ENCODE data around the gene MTCL1.

The MTCL1 gene

GRCh38 chr18:8780227-8780626, 74.9 kb downstream of the MTCL1 start:
- no peak for ATAC-seq
- H3K4me1 Mint-ChIP-seq: no peaks in the 10 kb centered on the region
- no peaks in the 10 kb centered on the region for H3K9me3 Mint-ChIP-seq
- H3K36me3 Mint-ChIP-seq: peaks cover 15% of the 10 kb centered on the region
- no peak overlapping the region for H3K4me3 Mint-ChIP-seq
- H3K27ac Mint-ChIP-seq: no peak overlapping the region
- H3K27me3 Mint-ChIP-seq: no peaks in the 10 kb centered on the region

GRCh38 chr18:8781671-8782070, 76.3 kb downstream of the MTCL1 start:
- peaks cover 20% of the 10 kb centered on the region for H3K36me3 Mint-ChIP-seq
- peaks cover 5% of the 10 kb centered on the region for H3K4me1 Mint-ChIP-seq
- no peaks in the 10 kb centered on the region for H3K27me3 Mint-ChIP-seq
- no peak overlapping the region for H3K27ac Mint-ChIP-seq
- H3K4me3 Mint-ChIP-seq: no peak overlapping the region
- no peaks in the 10 kb centered on the region for H3K9me3 Mint-ChIP-seq
- no peak for ATAC-seq

DNA sequence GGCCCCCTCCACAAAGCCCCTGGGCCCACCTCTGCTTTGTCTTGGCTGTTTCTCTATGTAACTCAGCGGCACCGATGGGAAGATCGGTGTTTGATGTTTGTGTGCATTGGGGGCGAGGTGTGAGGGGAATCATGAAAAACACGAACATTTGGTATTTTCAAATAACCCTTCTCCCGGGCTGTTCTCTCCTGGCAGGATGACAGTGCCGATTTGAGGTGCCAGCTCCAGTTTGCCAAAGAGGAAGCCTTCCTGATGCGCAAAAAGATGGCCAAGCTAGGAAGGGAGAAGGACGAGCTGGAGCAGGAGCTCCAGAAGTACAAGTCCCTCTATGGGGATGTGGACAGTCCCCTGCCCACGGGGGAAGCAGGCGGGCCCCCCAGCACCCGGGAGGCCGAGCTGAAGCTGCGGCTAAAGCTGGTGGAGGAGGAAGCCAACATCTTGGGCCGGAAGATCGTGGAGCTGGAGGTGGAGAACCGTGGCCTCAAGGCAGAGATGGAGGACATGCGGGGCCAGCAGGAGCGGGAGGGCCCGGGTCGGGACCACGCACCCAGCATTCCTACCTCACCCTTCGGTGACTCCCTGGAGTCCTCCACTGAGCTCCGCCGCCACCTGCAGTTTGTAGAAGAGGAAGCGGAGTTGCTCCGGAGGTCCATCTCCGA, 78.1 kb downstream of the MTCL1 start:
- no peak overlapping the region for H3K27ac Mint-ChIP-seq
- ATAC-seq: no peak
- H3K36me3 Mint-ChIP-seq: peaks cover 20% of the 10 kb centered on the region

GRCh38 chr18:8783994-8784530, 78.7 kb downstream of the MTCL1 start:
- peaks cover 9% of the 10 kb centered on the region for H3K4me1 Mint-ChIP-seq
- no peak overlapping the region for H3K27ac Mint-ChIP-seq
- no peak for ATAC-seq
- peaks cover 20% of the 10 kb centered on the region for H3K36me3 Mint-ChIP-seq
- H3K27me3 Mint-ChIP-seq: no peaks in the 10 kb centered on the region
- no peak overlapping the region for H3K4me3 Mint-ChIP-seq
- H3K9me3 Mint-ChIP-seq: no peaks in the 10 kb centered on the region

More for the DNA sequence above, 78.1 kb downstream of the MTCL1 start:
- H3K4me1 Mint-ChIP-seq: peaks cover 9% of the 10 kb centered on the region
- H3K4me3 Mint-ChIP-seq: no peak overlapping the region
- H3K27me3 Mint-ChIP-seq: no peaks in the 10 kb centered on the region
- no peaks in the 10 kb centered on the region for H3K9me3 Mint-ChIP-seq

DNA sequence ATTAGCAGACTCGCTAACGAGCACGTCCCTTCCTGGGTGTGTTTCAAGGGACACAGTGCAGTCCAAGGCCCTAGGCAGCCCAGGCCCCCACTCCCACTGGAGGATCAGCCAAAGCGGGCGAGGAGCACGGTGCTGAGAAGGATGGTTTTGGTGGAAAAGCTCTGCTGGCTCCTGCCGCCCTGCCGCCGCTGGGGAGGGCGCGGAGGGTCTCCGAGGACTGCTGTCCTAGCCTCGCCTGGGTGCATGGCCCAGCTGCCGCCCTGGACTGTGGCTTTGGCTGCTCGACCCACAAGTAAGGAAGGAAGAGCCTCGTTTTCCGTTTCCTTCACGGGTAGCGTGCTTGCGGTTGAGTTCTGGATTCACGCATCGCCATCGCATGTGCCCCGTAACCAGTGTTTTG, 79.9 kb downstream of the MTCL1 start:
- peaks cover 20% of the 10 kb centered on the region for H3K36me3 Mint-ChIP-seq

GRCh38 chr18:8785855-8786482, 80.6 kb downstream of the MTCL1 start:
- Mint-ChIP-seq H3K36me3 (peaks cover 20% of the 10 kb centered on the region), H3K4me1 (peaks cover 9% of the 10 kb centered on the region), H3K27ac (peak overlapping the region; percentile 40), H3K27me3 (no peaks in the 10 kb centered on the region), H3K4me3 (peak overlapping the region; percentile 42), H3K9me3 (no peaks in the 10 kb centered on the region)
- no peak for ATAC-seq

More for the DNA sequence above, 79.9 kb downstream of the MTCL1 start:
- H3K4me3 Mint-ChIP-seq: no peak overlapping the region
- H3K27me3 Mint-ChIP-seq: no peaks in the 10 kb centered on the region
- H3K9me3 Mint-ChIP-seq: no peaks in the 10 kb centered on the region
- peaks cover 9% of the 10 kb centered on the region for H3K4me1 Mint-ChIP-seq
- no peak for ATAC-seq
- H3K27ac Mint-ChIP-seq: no peak overlapping the region

- Mint-ChIP-seq H3K9me3 (no peaks in the 10 kb centered on the region), H3K4me1 (peaks cover 9% of the 10 kb centered on the region), H3K27ac (peak overlapping the region; percentile 40), H3K4me3 (peak overlapping the region; percentile 42), H3K36me3 (peaks cover 20% of the 10 kb centered on the region), H3K27me3 (no peaks in the 10 kb centered on the region)
- ATAC-seq: peak; percentile 65
Observed at GRCh38 chr18:8786483-8787370, 81.4 kb downstream of the MTCL1 start.

DNA sequence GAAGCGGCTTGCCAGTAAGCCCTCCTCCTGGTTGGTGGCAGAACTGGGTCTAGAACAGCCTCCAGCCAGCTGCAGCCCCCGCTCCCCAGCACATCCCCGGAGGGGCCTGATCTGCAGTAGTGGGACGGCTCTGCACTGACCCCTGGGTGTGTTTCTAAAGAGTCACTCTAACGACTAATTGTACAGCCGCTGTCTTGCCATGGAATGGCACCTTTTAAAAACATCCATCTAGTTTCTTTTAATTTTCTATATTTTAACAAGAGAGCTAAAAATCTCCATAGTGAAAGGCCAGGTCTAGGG, 82.0 kb downstream of the MTCL1 start:
- Mint-ChIP-seq H3K36me3 (peaks cover 20% of the 10 kb centered on the region), H3K4me1 (peaks cover 9% of the 10 kb centered on the region), H3K27ac (no peak overlapping the region), H3K4me3 (no peak overlapping the region), H3K27me3 (no peaks in the 10 kb centered on the region), H3K9me3 (no peaks in the 10 kb centered on the region)
- ATAC-seq: no peak

- H3K36me3 Mint-ChIP-seq: peaks cover 20% of the 10 kb centered on the region
- peaks cover 9% of the 10 kb centered on the region for H3K4me1 Mint-ChIP-seq
- H3K27ac Mint-ChIP-seq: no peak overlapping the region
- H3K27me3 Mint-ChIP-seq: no peaks in the 10 kb centered on the region
- no peaks in the 10 kb centered on the region for H3K9me3 Mint-ChIP-seq
- no peak overlapping the region for H3K4me3 Mint-ChIP-seq
- no peak for ATAC-seq
Observed at GRCh38 chr18:8787794-8788193, 82.4 kb downstream of the MTCL1 start.

GRCh38 chr18:8788503-8789429, 83.4 kb downstream of the MTCL1 start:
- Mint-ChIP-seq H3K27ac (no peak overlapping the region), H3K36me3 (peaks cover 15% of the 10 kb centered on the region), H3K9me3 (no peaks in the 10 kb centered on the region), H3K27me3 (no peaks in the 10 kb centered on the region), H3K4me3 (no peak overlapping the region), H3K4me1 (peaks cover 9% of the 10 kb centered on the region)
- ATAC-seq: no peak

GRCh38 chr18:8791171-8791651, 85.9 kb downstream of the MTCL1 start:
- ATAC-seq: no peak
- Mint-ChIP-seq H3K27ac (no peak overlapping the region), H3K9me3 (no peaks in the 10 kb centered on the region), H3K36me3 (no peaks in the 10 kb centered on the region), H3K4me1 (peaks cover 9% of the 10 kb centered on the region), H3K27me3 (no peaks in the 10 kb centered on the region), H3K4me3 (no peak overlapping the region)

- ATAC-seq: no peak
- no peaks in the 10 kb centered on the region for H3K27me3 Mint-ChIP-seq
- no peaks in the 10 kb centered on the region for H3K9me3 Mint-ChIP-seq
- no peaks in the 10 kb centered on the region for H3K4me1 Mint-ChIP-seq
- no peaks in the 10 kb centered on the region for H3K36me3 Mint-ChIP-seq
- H3K4me3 Mint-ChIP-seq: no peak overlapping the region
- H3K27ac Mint-ChIP-seq: no peak overlapping the region
Observed at GRCh38 chr18:8792688-8793316, 87.4 kb downstream of the MTCL1 start.

- Mint-ChIP-seq H3K4me3 (no peak overlapping the region), H3K27ac (no peak overlapping the region), H3K36me3 (no peaks in the 10 kb centered on the region), H3K4me1 (no peaks in the 10 kb centered on the region), H3K9me3 (no peaks in the 10 kb centered on the region), H3K27me3 (no peaks in the 10 kb centered on the region)
- ATAC-seq: no peak
Observed at GRCh38 chr18:8793445-8794155, 88.2 kb downstream of the MTCL1 start.
